SW480 (cell line): ENCODE measurements around the gene ADCK1.
"Not testable (repeated sequence)": the region's sequence is repeated elsewhere in the genome, so short reads cannot be mapped to it uniquely, and the experiment has no call there.

Source experiments
- DNase-seq: peaks from one replicate; pipeline ENCODE4 v3.0.0-alpha.2; 2016; ENCODE audit warnings: low spot score

Gene ADCK1, protein sequence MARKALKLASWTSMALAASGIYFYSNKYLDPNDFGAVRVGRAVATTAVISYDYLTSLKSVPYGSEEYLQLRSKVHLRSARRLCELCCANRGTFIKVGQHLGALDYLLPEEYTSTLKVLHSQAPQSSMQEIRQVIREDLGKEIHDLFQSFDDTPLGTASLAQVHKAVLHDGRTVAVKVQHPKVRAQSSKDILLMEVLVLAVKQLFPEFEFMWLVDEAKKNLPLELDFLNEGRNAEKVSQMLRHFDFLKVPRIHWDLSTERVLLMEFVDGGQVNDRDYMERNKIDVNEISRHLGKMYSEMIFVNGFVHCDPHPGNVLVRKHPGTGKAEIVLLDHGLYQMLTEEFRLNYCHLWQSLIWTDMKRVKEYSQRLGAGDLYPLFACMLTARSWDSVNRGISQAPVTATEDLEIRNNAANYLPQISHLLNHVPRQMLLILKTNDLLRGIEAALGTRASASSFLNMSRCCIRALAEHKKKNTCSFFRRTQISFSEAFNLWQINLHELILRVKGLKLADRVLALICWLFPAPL

DNA sequence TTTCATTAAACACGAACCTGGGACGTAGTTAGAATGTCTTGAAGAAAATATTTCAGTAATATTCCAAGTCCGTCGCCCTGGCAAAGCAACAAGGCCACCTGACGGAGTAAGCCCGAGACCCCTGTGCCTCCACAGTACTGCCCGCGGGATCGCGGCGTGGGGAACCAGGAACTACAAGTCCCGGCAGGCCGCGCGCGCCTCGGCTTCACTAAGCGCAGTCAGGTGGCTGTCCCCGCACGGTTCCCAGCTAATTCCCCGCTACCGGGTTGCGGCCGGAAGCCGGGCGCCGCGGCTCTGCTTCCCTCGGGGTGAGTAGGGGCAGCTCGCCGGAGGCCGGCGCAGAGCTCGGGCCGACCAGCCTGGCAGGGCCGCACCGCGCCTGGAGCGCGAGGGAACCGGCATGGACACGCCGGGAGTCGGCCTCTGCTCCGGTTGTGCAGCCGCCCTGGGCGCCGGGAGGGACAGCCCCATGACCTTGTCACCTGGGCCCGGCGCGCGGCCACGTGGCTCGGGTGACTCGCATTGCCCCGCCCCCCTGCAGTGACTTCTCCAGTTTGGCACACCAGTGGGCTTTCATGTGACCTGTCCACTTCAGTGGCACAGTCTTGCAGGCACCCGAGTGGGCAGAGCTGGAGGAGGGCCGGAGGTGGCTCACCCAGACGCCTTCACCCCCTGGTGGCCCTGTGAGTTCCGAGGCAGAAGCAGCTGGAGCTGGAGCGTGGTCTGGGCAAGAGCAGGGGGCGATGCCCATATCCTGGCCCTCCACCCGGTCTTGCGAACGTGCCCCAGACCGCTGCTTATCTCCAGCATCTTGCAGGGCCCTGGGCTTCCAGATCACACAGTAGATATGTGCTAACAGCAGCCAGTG is at the start of gene ADCK1:
Gene ADCK1, plus strand, starts transcription at position 247 of the 868 bp plus-strand sequence. CDS start 18,870 bp downstream, outside the sequence.
- peak; percentile 84 for DNase-seq

DNA sequence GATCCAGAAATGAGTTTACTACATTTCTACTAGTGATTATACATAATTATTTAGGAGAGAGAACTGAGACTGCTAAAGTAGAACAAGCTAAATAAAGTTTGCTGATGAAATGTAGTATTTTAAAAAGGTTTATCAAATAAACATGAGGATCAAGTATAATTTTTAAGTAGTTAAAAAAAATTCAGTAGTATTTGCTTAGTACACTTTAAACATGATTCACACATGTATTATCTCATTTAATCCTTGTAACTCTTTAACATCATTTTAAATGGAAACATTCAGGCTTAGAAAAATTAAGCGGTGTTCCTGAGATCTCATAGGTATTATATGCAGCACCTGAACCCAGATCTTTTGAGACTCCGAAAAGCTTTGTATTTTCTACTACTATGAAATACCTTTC is 47.6 kb upstream of the ADCK1 start:
- no peak for DNase-seq

DNA sequence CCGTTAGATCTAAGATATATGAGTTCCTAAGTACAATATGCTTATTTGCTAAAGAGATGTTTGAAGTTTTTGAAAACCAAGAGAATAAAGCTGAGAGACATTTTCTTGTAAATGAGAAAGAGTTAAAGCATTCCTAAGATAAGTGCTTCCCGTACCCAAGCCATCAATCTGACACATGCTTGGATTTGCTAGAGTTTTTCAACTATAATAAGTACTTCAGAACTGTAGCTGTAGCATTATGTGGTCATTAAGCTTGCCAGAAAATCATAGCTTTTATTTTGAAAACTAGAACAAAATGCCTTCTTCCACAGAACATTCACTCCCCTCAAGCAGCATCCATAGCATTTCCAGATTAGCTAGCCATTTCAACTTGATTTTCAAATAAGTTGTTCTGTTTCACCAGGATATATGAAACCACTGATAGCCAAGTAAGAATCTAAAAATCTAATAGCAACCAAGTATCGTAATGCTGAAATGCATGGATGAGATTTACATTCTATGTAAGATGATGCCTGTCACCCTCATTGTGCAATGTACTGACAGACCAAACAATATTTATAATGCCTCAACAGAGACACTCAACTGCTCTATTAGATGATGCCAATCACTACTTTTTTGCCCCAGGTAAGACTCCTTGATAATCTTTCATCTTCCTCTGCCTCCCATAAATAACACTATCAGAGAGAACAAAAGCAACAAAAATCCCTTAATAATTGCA is 47.0 kb upstream of the ADCK1 start:
- DNase-seq: no peak

DNA sequence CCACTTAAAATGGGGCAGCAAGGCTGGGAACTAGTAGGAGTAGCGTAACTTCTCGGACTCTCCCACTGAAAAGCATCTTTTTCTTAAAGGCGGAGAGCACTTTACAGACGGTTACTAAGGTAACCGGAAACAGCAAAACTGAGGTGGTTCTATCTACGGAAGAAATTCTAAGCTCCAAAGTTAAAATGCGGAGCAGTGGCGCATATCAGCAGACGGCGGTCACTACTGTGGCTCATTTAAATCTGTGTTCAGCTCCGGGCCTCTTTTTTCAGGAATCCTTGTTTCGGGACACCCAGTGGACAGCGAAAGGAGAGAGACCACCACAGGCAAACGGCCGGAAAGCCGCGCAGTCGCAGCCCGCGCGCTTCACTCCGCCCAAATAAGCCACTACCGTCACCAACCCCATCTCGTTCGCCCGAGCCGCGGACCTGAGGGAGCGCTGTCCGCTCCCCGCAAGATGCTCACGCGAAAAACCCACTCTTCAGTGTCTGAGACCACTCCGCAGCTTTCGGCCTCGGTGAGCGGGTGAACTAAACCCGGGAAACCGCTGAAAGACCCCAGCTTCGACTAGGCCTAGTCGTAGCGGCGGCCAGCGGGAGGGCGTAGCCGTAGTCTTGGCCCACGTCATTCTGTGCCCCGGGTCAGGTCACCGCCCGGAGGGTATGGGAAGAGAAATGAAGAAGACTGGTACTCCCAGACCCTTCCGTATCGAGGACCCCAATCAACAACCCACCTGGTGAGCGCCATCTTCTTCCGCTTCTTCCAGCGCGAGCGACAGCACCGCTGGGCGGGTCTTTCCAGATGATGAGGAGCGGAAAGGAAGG is 39.3 kb upstream of the ADCK1 start, which contains the start of gene SNW1:
Gene SNW1, minus strand, starts transcription at position 776 of the 824 bp plus-strand sequence. Its CDS starts 29 bp downstream, at position 747.
- peak; percentile 97 for DNase-seq

DNA sequence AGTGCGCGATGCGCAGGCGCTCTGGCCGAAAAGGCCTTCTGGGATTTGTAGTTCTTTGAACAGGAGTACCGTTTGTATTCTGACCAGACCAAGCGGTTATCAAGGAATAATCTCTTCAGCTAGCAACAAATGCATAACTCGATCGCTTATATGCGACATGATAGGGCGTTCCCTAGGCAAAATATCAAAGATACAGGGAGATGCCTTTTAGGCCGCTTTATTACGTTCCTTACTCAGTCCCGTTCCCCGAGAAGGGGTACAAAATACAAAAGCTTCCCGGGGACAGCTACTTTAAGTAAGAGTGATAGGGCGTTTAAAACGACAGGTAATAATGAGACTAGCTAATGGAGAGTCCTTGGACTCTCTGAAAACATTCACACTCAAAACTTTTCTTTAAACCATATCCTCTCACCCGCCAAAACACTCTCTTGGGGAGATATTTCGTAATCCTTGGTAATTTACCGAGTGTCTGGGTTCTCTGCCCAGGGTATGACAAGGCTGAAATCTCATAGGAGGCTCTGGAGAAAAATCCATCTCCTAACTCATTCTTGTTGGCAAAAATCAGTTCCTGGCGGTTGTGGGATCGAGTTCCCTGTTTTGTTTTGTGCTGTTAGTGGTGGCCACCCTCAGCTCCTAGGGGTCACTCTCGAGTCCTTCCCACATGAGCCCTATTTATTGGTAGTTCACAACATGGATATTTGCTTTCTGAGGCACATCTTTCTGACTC is 38.5 kb upstream of the ADCK1 start:
- peak; percentile 54 for DNase-seq

DNA sequence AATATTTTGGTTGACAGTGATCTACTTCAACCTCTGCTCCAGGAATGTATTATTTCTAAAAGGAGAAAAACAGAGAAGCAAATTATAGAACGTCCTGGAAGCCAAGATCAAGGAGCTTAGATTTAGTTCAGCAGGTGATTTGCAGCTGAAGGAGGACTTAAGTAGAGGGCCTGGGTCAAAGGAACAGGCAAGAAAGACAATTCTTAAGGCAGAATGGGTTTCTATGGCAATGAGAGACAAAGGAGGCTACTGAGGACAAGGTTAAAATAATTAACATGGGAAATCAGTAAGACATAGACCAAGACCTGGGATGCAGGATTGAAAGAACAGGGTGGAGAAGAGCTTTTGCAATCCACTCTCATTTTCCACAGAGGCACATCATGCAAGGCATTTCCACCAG is 36.6 kb upstream of the ADCK1 start:
- DNase-seq: no peak

DNA sequence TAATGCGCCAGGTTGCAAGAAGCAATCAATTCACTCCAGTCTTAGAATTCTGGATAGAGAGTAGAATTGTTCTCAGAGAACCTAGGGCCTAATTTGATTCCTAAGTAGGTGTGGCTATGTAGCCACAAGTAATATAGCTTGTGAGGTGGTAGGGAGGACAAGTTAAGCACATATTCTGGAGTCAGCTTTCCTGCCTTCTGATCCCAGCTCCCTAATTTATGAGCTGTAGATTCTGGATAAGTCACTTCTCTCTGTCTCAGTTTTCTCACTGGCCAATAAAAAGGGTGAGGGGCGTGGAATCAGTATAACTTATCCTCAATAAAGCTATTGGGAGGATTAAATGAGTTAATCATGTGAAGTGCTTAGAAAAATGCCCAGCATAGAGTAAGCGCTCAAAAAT is 35.9 kb upstream of the ADCK1 start:
- DNase-seq: no peak

DNA sequence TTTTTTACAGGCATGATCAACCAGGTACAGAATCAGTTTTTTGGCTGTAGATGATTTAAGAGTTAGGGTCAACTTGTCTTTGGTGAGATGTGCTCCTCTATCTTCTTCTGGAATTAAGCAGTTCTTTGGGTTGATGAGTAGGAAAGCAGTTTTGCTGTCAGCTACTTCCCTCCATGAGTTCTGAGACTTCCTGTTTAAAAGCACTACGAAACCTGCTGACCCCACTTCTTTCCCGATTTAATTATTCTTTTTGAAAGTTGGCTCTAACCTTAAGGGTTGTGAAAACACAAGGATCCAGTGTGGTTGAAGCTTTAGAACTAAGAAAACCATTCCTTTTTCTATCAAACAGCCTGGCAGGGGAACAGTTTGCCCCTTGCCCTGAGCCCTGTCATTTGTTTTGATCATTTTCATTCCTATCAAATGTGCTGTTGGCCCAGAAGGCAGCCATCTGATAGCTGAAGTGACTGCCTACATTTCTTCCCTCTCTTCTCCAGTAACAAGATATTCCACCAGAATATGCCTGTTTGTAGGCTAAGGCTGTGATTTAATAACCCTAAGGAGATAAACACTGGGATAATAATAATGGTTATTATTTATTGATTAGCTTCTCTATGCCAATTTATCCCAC is 31.4 kb upstream of the ADCK1 start:
- not testable (repeated sequence) for DNase-seq

DNA sequence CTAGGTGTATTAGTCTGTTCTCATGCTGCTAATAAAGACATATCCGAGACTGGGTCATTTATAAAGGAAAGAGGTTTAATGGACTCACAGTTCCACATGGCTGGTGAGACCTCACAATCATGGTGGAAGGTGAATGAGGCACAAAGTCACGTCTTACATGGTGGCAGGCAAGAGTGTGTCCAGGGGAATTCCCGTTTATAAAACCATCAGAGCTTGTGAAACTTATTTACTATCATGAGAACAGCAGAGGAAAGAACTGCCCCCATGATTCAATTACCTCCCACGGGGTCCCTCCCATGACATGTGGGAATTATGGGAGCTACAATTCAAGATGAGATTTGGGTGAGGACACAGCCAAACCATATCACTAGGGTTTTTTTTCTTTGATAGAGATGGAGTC is 25.9 kb upstream of the ADCK1 start:
- not testable (repeated sequence) for DNase-seq

DNA sequence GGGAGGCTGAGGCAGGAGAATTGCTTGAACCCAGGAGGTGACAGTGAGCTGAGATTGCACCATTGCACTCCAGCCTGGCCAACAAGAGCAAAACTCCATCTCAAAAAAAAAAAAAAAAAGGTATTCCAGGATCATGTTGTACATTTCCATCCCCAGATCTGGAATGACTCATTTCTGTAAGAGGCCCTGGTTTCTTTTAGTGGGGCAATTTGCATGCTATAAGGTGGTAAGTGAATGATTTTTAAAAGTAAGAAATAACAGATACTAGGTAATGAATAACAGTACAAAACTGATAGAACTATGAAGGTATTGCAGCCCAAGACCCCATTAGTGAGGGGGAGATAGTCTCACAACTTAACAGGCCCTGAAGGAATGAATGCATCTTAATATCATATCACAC is 17.7 kb upstream of the ADCK1 start:
- DNase-seq: no peak

DNA sequence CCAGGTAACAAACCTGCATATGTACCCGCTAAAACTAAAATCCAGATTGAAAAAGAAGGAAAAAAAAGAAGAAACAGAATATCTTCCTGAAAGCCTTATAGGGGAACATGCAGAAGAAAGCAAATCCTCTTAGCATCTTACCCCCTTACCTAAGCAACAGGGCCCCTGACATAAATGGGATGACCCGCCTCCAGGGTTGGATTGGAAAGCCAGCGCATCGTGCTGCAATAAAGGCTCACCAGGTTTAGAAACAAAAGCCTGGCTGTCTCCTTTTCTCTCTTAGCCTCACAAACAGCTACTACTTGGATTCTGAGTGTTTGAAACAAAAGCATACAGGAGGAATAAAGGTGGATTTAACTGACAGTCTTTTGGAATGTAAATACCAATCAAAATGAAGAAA is 13.8 kb upstream of the ADCK1 start:
- DNase-seq: no peak

DNA sequence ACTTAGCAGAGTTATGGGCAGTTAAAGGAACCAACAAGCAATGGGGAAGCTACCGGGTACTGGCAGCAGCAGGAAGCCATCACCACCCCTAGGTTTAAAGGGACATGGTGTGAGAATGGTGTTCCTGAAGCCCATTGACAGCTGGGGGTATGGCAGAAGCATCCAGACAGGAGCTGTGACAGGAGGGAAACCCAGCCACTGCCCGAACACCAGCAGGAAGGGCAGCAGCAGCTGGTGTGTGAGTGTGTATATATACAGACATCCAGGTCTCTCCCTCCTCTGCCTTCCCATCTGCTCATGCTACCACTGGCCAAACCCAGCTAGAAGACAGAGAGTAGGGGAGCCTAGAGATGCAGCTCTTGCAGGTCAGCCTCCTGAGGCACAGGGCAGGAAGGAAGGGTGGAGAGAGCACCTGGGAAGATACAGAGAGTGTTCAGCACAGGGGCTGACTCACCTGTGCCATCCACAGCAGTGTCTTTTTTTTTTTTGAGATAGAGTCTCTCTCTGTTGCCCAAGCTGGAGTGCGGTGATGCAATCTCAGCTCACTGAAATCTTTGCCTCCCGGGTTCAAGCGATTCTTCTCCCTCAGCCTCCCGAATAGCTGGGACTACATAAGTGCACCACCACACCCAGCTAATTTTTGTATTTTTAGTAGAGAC is 9.2 kb upstream of the ADCK1 start:
- DNase-seq: no peak

DNA sequence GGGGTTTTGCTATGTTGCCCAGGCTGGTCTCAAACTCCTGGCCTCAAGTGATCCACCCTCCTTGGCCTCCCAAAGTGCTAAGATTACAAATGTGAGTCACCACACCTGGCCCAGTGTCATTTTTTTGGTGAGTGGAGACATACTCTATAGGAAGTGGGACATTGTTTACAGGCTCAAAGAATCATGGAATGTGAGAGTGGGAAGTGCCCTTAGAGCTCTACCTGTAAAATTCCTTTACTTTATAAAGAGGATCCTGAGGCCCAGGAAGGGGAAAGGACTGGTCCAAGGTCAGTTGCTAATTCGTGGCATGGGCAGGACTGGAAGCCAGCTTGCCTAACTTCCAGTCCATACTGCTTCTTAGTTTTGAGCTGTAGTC is 8.7 kb upstream of the ADCK1 start:
- peak; percentile 27 for DNase-seq

DNA sequence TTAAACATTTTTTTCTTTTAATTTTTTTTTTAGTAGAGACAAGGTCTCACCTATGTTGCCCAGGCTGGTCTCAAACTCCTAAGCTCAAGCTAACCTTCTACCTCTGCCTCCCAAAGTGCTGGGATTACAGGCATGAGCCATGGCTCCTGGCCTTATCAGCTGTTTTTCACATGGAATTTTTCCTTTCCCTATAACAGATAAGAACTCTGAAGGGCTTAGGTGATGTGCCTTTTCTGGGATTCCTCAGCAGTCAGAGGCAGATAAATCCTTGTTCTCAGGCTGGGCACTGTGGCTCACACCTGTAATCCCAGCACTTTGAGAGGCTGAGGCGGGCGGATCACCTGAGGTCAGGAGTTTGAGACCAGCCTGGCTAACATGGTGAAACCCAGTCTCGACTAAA is 6.7 kb upstream of the ADCK1 start:
- not testable (repeated sequence) for DNase-seq

DNA sequence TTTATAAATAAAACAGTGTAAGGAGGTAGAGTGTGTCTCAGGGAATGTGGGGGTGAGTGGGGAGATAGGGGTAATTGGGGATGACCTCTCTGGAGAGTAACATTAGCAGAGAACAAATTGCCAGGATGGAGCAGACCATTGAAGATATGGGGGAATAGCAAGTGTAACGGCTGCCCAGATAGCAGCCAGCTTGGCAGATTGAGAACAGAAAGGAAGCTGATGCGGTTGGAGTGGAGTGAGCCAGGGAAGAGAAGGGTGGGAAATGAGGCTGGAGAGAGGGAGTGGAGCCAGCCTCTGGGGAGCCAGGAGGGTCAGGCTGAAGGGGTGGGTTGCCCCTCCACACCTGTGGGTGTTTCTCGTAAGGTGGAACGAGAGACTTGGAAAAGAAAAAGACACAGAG is 5.6 kb upstream of the ADCK1 start:
- DNase-seq: no peak

DNA sequence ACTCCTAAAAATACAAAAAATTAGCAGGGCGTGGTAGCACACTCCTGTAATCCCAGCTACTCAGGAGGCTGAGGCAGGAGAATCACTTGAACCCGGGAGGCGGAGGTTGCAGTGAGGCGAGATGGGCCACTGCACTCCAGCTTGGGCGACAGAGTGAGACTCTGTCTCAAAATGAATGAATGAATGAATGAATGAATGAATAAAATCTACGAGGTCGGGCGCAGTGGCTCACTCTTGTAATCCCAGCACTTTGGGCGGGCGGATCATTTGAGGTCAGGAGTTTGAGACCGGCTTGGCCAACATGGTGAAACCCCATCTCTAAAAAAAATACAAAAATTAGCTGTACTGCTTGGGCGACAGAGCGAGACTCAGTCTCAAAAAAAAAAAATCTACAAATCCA is 453 bp upstream of the ADCK1 start:
- not testable (repeated sequence) for DNase-seq

DNA sequence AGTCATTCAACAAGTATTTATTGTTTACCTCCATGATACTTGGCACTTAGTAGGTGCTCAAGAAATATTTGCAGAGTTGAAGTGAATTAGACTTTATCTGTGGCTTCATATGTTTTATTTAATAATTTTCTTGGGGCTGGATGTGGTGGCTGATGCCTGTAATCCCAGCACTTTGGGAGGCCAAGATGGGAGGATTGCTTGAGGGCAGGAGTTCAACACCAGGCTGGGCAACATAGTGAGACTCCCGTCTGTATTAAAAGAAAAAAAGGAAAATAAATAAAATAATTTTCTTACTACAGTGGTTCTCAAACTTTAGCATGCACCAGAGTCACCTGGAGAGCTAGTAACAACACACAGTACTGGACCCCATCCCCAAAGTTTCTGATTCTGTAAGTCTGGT is 905 bp downstream of the ADCK1 start:
- DNase-seq: no peak

DNA sequence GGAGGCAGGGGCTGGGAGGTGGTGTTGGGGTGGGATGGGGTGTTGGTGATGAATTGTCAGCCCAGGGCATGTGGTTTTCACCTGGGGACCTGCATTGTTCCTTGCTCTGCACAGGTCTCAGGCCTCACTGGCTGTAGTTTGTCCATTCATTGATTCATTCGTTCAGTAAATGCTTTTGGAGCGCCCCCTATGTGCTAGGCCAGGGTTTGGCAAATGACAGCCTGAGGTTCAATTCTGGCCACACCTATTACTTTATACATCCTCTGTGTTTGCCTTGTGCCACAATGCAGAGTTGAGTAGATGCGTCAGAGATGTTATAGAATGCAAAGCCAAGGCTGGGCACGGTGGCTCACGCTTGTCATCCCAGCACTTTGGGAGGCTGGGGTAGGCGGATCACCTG is 4.7 kb downstream of the ADCK1 start:
- DNase-seq: peak; percentile 39

DNA sequence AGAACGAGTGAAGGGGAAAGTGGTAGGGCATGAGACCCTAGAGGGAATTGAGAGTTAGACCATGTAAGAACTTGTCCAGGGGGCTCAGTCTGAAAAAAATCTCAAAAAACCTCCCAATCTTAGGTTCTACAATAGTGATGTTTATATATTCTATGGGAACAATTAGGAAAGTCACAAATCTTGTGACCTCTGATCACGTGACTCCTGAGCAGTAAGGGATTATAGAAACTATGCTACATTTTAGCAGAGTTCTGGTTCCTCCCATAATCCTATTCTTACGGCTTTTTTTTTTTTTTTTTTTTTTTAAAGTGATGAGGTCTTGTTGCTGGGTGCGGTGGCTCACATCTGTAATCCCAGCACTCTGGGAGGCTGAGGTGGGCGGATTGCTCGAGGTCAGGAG is 5.8 kb downstream of the ADCK1 start:
- DNase-seq: no peak

DNA sequence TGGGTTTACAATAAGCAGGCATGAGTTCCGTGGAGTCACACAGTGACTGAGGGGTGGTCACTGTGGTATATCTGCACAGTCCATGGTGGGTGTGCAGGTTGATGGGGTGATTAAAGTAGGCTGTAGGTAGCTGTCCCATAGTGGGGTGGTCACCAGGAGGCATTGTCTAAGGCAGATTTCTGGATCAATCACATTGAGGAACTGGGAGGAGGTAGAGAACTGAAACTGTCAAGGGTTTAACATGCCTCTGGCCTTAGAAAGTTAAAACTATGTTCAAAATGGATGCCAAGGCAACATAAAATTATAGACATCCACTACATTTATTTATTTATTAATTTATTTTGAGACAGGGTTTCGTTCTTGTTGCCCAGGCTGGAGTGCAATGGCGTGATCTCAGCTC is 8.3 kb downstream of the ADCK1 start:
- DNase-seq: no peak
